SK-N-MC (cell line): Measurements from ENCODE around the gene TMEM184B.

Experiments used
- EZH2 ChIP-seq: fragments of 200-600 bp; sonication (generic); IDR thresholded peaks from one replicate; pipeline ENCODE4 v1.6.1; 2017; ENCODE audit warnings: antibody characterized with exemption
- FOXP2 ChIP-seq: optimal IDR thresholded peaks from 2 replicates; pipeline ENCODE3; 2011; ENCODE audit warnings: mild to moderate bottlenecking, moderate library complexity; ENCODE audit not compliant: insufficient read depth; ENCODE audit errors: extremely low read length, control extremely low read depth
- POLR2AphosphoS5 ChIP-seq: IDR thresholded peaks from 2 replicates; pipeline ENCODE4 v1.6.1; 2012; ENCODE audit warnings: mild to moderate bottlenecking, low read depth, low read length, borderline replicate concordance

- TF ChIP-seq POLR2AphosphoS5 (no peak), EZH2 (no peak), FOXP2 (no peak)
Measured at GRCh38 chr22:38221908-38222796, 50.7 kb downstream of the TMEM184B start.
